ENCODE data around the gene SLC13A5. TPM values are rescaled to one million over a fixed set of nuclear protein-coding genes. Genes with fewer than 3 reads are reported as not detected.

The SLC13A5 gene
- total RNA-seq, 1 donor from 2014 or later, result not detected

DNA sequence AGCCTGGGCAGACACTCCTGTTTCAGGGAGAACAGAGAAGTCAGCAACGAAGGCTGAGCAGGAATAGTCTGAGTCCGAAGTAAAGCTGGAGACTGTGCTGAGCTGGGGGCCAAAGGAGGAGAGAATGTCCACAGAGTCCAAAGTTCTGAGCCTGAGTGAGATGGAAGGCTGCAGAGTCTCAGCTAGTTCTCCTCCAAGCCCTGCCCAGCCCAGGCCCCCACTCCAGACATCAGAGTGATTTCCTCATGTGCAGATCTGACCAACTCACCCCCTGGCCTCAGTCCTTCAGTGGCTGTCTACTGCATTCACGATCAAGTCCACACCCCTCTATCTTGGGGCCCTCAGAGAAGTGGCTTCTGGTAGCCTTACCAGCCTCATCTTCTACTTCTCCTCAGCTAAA is 21.6 kb downstream of the SLC13A5 start:
- TF ChIP-seq, protein P1, sequence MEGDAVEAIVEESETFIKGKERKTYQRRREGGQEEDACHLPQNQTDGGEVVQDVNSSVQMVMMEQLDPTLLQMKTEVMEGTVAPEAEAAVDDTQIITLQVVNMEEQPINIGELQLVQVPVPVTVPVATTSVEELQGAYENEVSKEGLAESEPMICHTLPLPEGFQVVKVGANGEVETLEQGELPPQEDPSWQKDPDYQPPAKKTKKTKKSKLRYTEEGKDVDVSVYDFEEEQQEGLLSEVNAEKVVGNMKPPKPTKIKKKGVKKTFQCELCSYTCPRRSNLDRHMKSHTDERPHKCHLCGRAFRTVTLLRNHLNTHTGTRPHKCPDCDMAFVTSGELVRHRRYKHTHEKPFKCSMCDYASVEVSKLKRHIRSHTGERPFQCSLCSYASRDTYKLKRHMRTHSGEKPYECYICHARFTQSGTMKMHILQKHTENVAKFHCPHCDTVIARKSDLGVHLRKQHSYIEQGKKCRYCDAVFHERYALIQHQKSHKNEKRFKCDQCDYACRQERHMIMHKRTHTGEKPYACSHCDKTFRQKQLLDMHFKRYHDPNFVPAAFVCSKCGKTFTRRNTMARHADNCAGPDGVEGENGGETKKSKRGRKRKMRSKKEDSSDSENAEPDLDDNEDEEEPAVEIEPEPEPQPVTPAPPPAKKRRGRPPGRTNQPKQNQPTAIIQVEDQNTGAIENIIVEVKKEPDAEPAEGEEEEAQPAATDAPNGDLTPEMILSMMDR (IDR thresholded peaks at IDR 0.05), result no peak
- no peak overlapping the region for H3K4me3 ChIP-seq
- H3K27me3 ChIP-seq (ENCODE audit: low read depth), result peaks cover 22% of the 10 kb centered on the region
- no peaks in the 10 kb centered on the region for H3K36me3 ChIP-seq
- ATAC-seq (no peak), DNase-seq (no peak)
- H3K4me1 ChIP-seq, result no peaks in the 10 kb centered on the region
- intact Hi-C loops (cut with DNase I), result no loop called here
- no peaks in the 10 kb centered on the region for H3K9me3 ChIP-seq
- H3K27ac ChIP-seq, result no peak overlapping the region

DNA sequence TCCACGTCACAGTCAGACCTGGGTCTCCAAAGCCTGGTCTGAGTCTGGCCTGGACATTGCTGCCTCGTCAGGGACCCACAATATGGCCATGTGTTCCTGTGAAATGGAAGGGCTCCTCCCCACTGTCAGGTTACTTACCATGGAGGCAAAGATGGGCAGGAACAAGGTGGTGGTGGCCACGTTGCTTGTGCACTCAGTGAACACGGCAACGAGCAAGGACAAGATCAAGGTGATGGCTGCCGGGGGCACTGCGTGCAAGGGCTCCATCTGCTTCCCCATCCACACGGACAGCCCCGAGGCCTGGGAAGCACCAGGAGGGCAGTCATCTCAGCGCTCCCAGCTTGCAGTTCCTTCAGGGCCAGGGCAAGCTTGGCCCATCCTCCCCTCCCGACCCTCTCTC is 22.5 kb downstream of the SLC13A5 start:
- Histone ChIP-seq H3K27me3 (ENCODE audit: low read depth) (peaks cover 22% of the 10 kb centered on the region), H3K4me3 (no peak overlapping the region), H3K9me3 (no peaks in the 10 kb centered on the region), H3K27ac (no peak overlapping the region), H3K36me3 (no peaks in the 10 kb centered on the region), H3K4me1 (no peaks in the 10 kb centered on the region)
- TF ChIP-seq, protein P1 (IDR thresholded peaks at IDR 0.05), result no peak
- intact Hi-C loops (cut with DNase I), result no loop called here
- no peak for DNase-seq
- ATAC-seq, result no peak

DNA sequence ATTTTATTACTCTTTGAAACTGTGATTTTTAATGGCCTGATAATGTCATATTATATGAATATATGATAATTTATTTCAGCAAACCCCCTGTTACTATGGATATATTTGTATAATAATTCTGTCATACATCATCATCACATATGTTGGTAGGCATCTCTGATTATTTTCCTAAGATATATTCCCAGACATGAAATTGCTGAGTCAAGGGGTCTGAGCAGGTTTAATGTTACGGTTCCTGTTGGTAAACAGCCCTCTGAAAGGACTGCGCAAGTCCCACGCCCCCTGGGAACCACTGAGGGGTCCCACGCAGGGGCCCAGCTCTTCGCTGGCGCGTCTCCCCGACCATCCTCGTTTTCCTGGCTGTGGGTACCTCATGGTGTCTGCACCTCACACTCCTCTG is 24.2 kb downstream of the SLC13A5 start:
- Histone ChIP-seq H3K36me3 (no peaks in the 10 kb centered on the region), H3K4me1 (no peaks in the 10 kb centered on the region), H3K27me3 (ENCODE audit: low read depth) (peaks cover 20% of the 10 kb centered on the region), H3K9me3 (no peaks in the 10 kb centered on the region), H3K27ac (no peak overlapping the region), H3K4me3 (no peak overlapping the region)
- ATAC-seq (no peak), DNase-seq (no peak)
- intact Hi-C loops (cut with DNase I), result no loop called here
- TF ChIP-seq, protein P1 (IDR thresholded peaks at IDR 0.05), result no peak

DNA sequence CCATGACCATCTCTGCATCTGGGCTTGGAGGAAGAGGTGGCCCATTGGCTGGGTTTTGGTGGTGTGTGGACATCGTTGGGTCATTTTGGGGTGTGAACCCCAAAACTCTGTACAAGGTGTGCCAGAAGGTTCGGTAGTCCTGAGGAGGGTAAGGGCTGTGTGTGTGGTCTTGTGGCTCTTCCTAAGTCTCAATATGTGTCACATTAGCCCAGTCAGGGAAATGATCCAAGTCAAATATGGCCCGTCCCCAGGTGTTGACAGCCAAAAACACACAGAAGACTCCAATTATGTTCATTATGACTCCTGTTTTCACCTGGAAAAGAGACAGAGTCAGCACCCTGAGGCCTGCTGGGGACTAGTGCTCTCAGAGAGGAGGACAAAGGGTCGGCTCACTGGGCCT is 27.1 kb downstream of the SLC13A5 start:
- no peaks in the 10 kb centered on the region for H3K9me3 ChIP-seq
- DNase-seq (no peak), ATAC-seq (no peak)
- H3K4me1 ChIP-seq, result no peaks in the 10 kb centered on the region
- H3K27me3 ChIP-seq (ENCODE audit: low read depth), result peaks cover 13% of the 10 kb centered on the region
- TF ChIP-seq, protein P1 (IDR thresholded peaks at IDR 0.05), result no peak
- intact Hi-C loops (cut with DNase I), result no loop called here
- H3K27ac ChIP-seq, result no peak overlapping the region
- no peak overlapping the region for H3K4me3 ChIP-seq
- H3K36me3 ChIP-seq, result no peaks in the 10 kb centered on the region

DNA sequence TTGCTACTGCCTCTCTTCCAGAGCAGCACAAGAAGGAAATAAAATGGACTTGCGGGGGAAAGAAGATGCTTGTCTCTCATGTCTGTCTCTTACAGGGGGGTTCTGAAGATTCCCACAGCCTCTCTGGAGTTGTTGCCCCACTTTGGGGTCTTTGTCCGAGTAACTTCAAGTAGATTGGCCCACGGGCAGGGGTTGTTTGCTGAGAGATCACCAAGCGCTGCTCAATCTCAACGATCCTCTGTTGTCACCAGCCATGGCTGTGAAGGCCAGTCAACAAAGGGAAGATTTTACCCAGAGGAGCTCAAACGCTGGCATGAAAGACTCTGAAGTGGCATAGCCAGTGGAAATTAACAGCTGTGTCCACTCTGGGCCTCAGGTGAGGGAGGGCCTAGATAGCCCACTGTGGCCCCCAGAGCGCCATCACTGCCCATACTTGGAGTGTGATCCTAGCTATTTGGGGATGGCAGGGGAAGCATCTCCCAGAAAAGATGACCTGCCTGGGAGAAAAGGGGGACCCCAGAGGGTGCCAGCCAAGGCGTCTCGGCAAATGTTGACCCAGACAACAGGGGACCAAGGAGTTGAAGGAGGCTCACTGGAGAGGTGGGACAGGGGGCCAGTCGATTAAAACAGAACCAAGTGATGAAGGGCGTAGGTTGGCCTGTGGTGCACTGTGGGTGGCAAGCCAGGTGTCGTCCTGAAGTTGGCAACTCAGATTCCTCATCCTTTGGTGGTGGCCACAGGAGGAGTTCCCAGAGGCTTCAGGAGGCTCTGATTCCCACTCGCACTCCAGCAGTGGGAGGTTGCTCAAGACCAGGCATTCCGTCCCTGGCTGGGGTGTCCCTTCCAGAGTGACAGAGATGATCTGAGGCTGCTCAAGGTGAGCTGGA is 28.0 kb downstream of the SLC13A5 start:
- H3K9me3 ChIP-seq, result no peaks in the 10 kb centered on the region
- H3K36me3 ChIP-seq, result no peaks in the 10 kb centered on the region
- intact Hi-C loops (cut with DNase I), result no loop called here
- H3K27me3 ChIP-seq (ENCODE audit: low read depth), result peaks cover 9% of the 10 kb centered on the region
- DNase-seq (no peak), ATAC-seq (no peak)
- no peak overlapping the region for H3K27ac ChIP-seq
- no peaks in the 10 kb centered on the region for H3K4me1 ChIP-seq
- TF ChIP-seq, protein P1 (IDR thresholded peaks at IDR 0.05), result no peak
- no peak overlapping the region for H3K4me3 ChIP-seq
